ENCODE data around the gene PLEKHA7.

DNA sequence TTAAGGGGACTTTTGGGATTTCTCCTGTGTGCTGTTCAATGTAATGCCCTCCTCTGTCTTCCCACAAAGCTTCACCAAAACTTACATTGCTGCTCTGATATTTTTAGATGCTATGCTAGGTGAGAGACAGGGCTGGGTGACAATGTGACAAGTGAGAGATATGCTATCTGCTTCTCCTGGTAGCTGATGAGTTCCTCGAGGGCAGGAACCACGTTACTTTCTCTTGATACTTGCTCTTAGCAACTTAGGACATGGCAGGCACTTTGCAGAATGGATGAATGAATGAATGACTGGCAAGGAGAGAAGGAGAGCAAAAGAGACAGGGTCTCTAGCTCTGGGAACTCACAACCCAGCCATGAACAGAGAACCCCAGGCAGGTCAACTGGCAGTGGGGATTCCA lies 160.4 kb downstream of the PLEKHA7 start:
- TF ChIP-seq, protein P1, sequence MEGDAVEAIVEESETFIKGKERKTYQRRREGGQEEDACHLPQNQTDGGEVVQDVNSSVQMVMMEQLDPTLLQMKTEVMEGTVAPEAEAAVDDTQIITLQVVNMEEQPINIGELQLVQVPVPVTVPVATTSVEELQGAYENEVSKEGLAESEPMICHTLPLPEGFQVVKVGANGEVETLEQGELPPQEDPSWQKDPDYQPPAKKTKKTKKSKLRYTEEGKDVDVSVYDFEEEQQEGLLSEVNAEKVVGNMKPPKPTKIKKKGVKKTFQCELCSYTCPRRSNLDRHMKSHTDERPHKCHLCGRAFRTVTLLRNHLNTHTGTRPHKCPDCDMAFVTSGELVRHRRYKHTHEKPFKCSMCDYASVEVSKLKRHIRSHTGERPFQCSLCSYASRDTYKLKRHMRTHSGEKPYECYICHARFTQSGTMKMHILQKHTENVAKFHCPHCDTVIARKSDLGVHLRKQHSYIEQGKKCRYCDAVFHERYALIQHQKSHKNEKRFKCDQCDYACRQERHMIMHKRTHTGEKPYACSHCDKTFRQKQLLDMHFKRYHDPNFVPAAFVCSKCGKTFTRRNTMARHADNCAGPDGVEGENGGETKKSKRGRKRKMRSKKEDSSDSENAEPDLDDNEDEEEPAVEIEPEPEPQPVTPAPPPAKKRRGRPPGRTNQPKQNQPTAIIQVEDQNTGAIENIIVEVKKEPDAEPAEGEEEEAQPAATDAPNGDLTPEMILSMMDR (IDR thresholded peaks at IDR 0.05), result no peak
- no peak for TF ChIP-seq POLR2A (IDR thresholded peaks at IDR 0.05)
- no peak for TF ChIP-seq EP300 (IDR thresholded peaks at IDR 0.05)

Measured in upper lobe of left lung (tissue), 4 donors.